GM19240 (cell line): ENCODE measurements around the gene C2orf74.

ENCODE experiments used
- DNase-seq: peaks from one replicate; pipeline ENCODE4 v3.0.0; 2011; ENCODE audit warnings: low spot score; ENCODE audit not compliant: insufficient read length

The C2orf74 gene

GRCh38 chr2:61214171-61214570, 52.2 kb downstream of the C2orf74 start:
- DNase-seq = no peak
